IMR-90 (cell line): ENCODE measurements around the gene RPS2. TPM values are rescaled to one million over a fixed set of nuclear protein-coding genes. Genes with fewer than 3 reads are reported as not detected.

Experiments used
- ATAC-seq: fragments of 200-7000 bp; cut with Tn5 transposase; 2 replicates; pipeline ENCODE4 v1.9.1; 2020; ENCODE audit warnings: low read depth, mild to moderate bottlenecking, moderate library complexity
- BruUV-seq: library from RNA; stranded (reverse); fragments of 400-500 nt; replicated peaks from 2 replicates; lab custom pipeline; 2021; lab: Mats Ljungman, UMichigan
- CTCF ChIA-PET: fragments of 300-600 bp; formaldehyde crosslinking; extraction: SDS; loops from one replicate; lab custom pipeline; 2021; ENCODE audit warnings: antibody characterized with exemption; lab: Yijun Ruan, JAX
- POLR2A ChIA-PET: fragments of 300-600 bp; sonication (Branson Sonifier 250); formaldehyde crosslinking; loops from one replicate; lab custom pipeline; 2022; ENCODE audit warnings: antibody characterized with exemption; ENCODE audit not compliant: unreplicated experiment; lab: Charles Lee
- DNase-seq: peaks from one replicate; pipeline ENCODE4 v3.0.0; 2013
- H2AFZ ChIP-seq: replicated peaks from 2 replicates; pipeline ENCODE3; 2013; ENCODE audit warnings: low read length, mild to moderate bottlenecking; ENCODE audit not compliant: poor library complexity
- H2AK5ac ChIP-seq: 2 replicates; pipeline ENCODE4 v1.6.1; 2013; ENCODE audit warnings: low read depth, low read length, inconsistent platforms
- H2AK9ac ChIP-seq: replicated peaks from 2 replicates; pipeline ENCODE3; 2013; ENCODE audit warnings: mild to moderate bottlenecking, low read depth, low read length, moderate library complexity; ENCODE audit not compliant: poor library complexity
- H2BK120ac ChIP-seq: 2 replicates; pipeline ENCODE4 v1.6.1; 2013; ENCODE audit warnings: low read depth, low read length, inconsistent platforms
- H2BK15ac ChIP-seq: 3 replicates; pipeline ENCODE4 v1.6.1; 2013; ENCODE audit warnings: low read depth, low read length, inconsistent platforms
- H2BK20ac ChIP-seq: 2 replicates; pipeline ENCODE4 v1.6.1; 2013; ENCODE audit warnings: low read depth, mild to moderate bottlenecking, inconsistent platforms, low read length, moderate library complexity
- H2BK5ac ChIP-seq: 2 replicates; pipeline ENCODE4 v1.6.1; 2013; ENCODE audit warnings: mild to moderate bottlenecking, low read depth, low read length, inconsistent platforms; ENCODE audit not compliant: poor library complexity, severe bottlenecking
- H3K14ac ChIP-seq: replicated peaks from 2 replicates; pipeline ENCODE4 v1.6.1; 2013; ENCODE audit warnings: low read depth, low read length, inconsistent platforms
- H3K18ac ChIP-seq: 2 replicates; pipeline ENCODE4 v1.6.1; 2013; ENCODE audit warnings: low read depth, low read length, control low read depth
- H3K23ac ChIP-seq: 2 replicates; pipeline ENCODE4 v1.6.1; 2013; ENCODE audit warnings: low read depth, low read length, inconsistent platforms
- H3K27ac ChIP-seq: 2 replicates; pipeline ENCODE4 v1.5.1; 2013; ENCODE audit warnings: mild to moderate bottlenecking, control low read depth, low read length; ENCODE audit not compliant: insufficient read depth
- H3K27me3 ChIP-seq: 2 replicates; pipeline ENCODE4 v1.6.1; 2013; ENCODE audit warnings: low read length; ENCODE audit not compliant: control insufficient read depth, insufficient read depth
- H3K36me3 ChIP-seq: 2 replicates; pipeline ENCODE4 v1.6.1; 2013; ENCODE audit warnings: low read length, mixed read lengths; ENCODE audit not compliant: control insufficient read depth, insufficient read depth
- H3K4ac ChIP-seq: 2 replicates; pipeline ENCODE4 v1.6.1; 2013; ENCODE audit warnings: low read depth, low read length, inconsistent platforms
- H3K4me1 ChIP-seq: 2 replicates; pipeline ENCODE4 v1.6.1; 2013; ENCODE audit warnings: low read length, mixed read lengths; ENCODE audit not compliant: control insufficient read depth, insufficient read depth
- H3K4me2 ChIP-seq: 2 replicates; pipeline ENCODE4 v1.6.1; 2013; ENCODE audit warnings: low read depth, mild to moderate bottlenecking, control low read depth, low read length, moderate library complexity
- H3K4me3 ChIP-seq: 2 replicates; pipeline ENCODE4 v1.5.1; 2013; ENCODE audit warnings: low read depth, mild to moderate bottlenecking, control low read depth, low read length, moderate library complexity; ENCODE audit not compliant: insufficient read depth
- H3K56ac ChIP-seq: 2 replicates; pipeline ENCODE4 v1.6.1; 2013; ENCODE audit warnings: low read length, inconsistent platforms; ENCODE audit not compliant: insufficient read depth; ENCODE audit errors: extremely low read depth
- H3K79me1 ChIP-seq, 2 experiments: 2 replicates each; pipeline ENCODE4 v1.6.1; 2013; ENCODE audit warnings: low read length in 2 of 2, inconsistent platforms in 1 of 2, low read depth in 1 of 2
- H3K9ac ChIP-seq: 2 replicates; pipeline ENCODE4 v1.6.1; 2013; ENCODE audit warnings: low read depth, low read length, control low read depth
- H3K9me1 ChIP-seq: 2 replicates; pipeline ENCODE4 v1.6.1; 2013; ENCODE audit warnings: low read length, inconsistent platforms; ENCODE audit not compliant: insufficient read depth
- H3K9me3 ChIP-seq: 2 replicates; pipeline ENCODE4 v1.6.1; 2013; ENCODE audit warnings: low read length; ENCODE audit not compliant: control insufficient read depth, insufficient read depth
- H4K20me1 ChIP-seq: 2 replicates; pipeline ENCODE4 v1.6.1; 2013; ENCODE audit warnings: low read length, inconsistent platforms; ENCODE audit not compliant: insufficient read depth
- H4K5ac ChIP-seq: 2 replicates; pipeline ENCODE4 v1.6.1; 2013; ENCODE audit warnings: mild to moderate bottlenecking, low read depth, low read length, control low read depth
- H4K8ac ChIP-seq, 2 experiments: 2 replicates each; pipeline ENCODE4 v1.6.1; 2013; ENCODE audit warnings: low read depth in 2 of 2, low read length in 2 of 2, control low read depth in 1 of 2, inconsistent platforms in 1 of 2
- H4K91ac ChIP-seq: 2 replicates; pipeline ENCODE4 v1.6.1; 2013; ENCODE audit warnings: low read depth, low read length, inconsistent platforms; ENCODE audit not compliant: insufficient read depth
- BHLHE40 ChIP-seq: fragments of 150-350 bp; IDR thresholded peaks from 2 replicates; pipeline ENCODE4 v1.6.1; 2016; ENCODE audit warnings: mild to moderate bottlenecking, low read depth, low read length
- FOS ChIP-seq: fragments of 150-350 bp; IDR thresholded peaks from 2 replicates; pipeline ENCODE4 v1.6.1; 2016; ENCODE audit warnings: low read depth, low read length
- MAFK ChIP-seq: IDR thresholded peaks from 2 replicates; pipeline ENCODE4 v1.6.1; 2012; ENCODE audit warnings: low read depth, low read length, improper control_type of control experiment
- MAZ ChIP-seq: IDR thresholded peaks from 2 replicates; pipeline ENCODE4 v1.6.1; 2012; ENCODE audit warnings: low read depth, mild to moderate bottlenecking, low read length, improper control_type of control experiment, moderate library complexity, borderline replicate concordance
- MXI1 ChIP-seq: IDR thresholded peaks from 2 replicates; pipeline ENCODE4 v1.6.1; 2012; ENCODE audit warnings: low read depth, mild to moderate bottlenecking, low read length, moderate library complexity, borderline replicate concordance
- NFE2L2 ChIP-seq: fragments of 150-350 bp; IDR thresholded peaks from 2 replicates; pipeline ENCODE4 v1.6.1; 2016; ENCODE audit warnings: low read depth, mild to moderate bottlenecking, low read length
- POLR2A ChIP-seq: IDR thresholded peaks from 2 replicates; pipeline ENCODE4 v1.6.1; 2012; ENCODE audit warnings: mild to moderate bottlenecking, low read depth, low read length
- RAD21 ChIP-seq: IDR thresholded peaks from 2 replicates; pipeline ENCODE4 v1.6.1; 2012; ENCODE audit warnings: low read length, improper control_type of control experiment
- RCOR1 ChIP-seq: IDR thresholded peaks from 2 replicates; pipeline ENCODE4 v1.6.1; 2012; ENCODE audit warnings: mild to moderate bottlenecking, low read length, improper control_type of control experiment; ENCODE audit not compliant: insufficient replicate concordance
- RFX5 ChIP-seq: IDR thresholded peaks from 2 replicates; pipeline ENCODE4 v1.8.0; 2012; ENCODE audit warnings: low read depth, mild to moderate bottlenecking, low read length, moderate library complexity
- SMC3 ChIP-seq: fragments of 150-350 bp; IDR thresholded peaks from 2 replicates; pipeline ENCODE4 v1.6.1; 2016; ENCODE audit warnings: low read depth, mild to moderate bottlenecking, antibody characterized with exemption, low read length, moderate library complexity
- WGBS, 2 experiments: methylation state at CpG; one replicate each; pipeline versions ENCODE4 v1.1.5 to v1.1.7; 2013; ENCODE audit warnings: missing lambda C conversion rate in 2 of 2; ENCODE audit not compliant: insufficient read length in 1 of 2; ENCODE audit errors: extremely low coverage in 2 of 2; 5-methylcytosine and 5-hydroxymethylcytosine counted together
- dilution Hi-C: fragments of 300-500 bp; cut with HindIII; formaldehyde crosslinking; loops from one replicate; pipeline ENCODE4 v1.14.3; 2018; ENCODE audit warnings: low sequenced_read_pairs; ENCODE audit not compliant: unreplicated experiment
- in situ Hi-C: fragments of 300-500 bp; cut with MboI; formaldehyde crosslinking; loops from 3 replicates; pipeline ENCODE4 v1.14.3; 2019; ENCODE audit warnings: low sequenced_read_pairs, inconsistent platforms, mixed read lengths
- intact Hi-C: fragments of 100-400 bp; cut with micrococcal nuclease; formaldehyde crosslinking; loops from 2 replicates; pipeline ENCODE4 v1.10.0; 2022
- polyA plus RNA-seq, 3 experiments: library from polyadenylated mRNA; depleted of rRNA; stranded (reverse); fragments of >200 nt; gene quantifications; 2 replicates each; pipeline ENCODE4 v1.2.3, GENCODE V29; 2012; ENCODE audit warnings: low replicate concordance in 1 of 3
- total RNA-seq: library from RNA; depleted of rRNA; stranded (reverse); fragments of >200 nt; gene quantifications from 2 replicates; pipeline ENCODE4 v1.2.3, GENCODE V29; 2012
- TF ChIP-seq, protein P1 (sequence below): fragments of 150-350 bp; IDR thresholded peaks from 2 replicates; pipeline ENCODE4 v1.6.1; 2016; ENCODE audit warnings: low read depth, mild to moderate bottlenecking, low read length, moderate library complexity, borderline replicate concordance

The RPS2 gene
- total and polyA plus RNA-seq, 2 of the 4 experiments (the other 2 are of a cell fraction): 2,703 to 6,941 TPM

DNA sequence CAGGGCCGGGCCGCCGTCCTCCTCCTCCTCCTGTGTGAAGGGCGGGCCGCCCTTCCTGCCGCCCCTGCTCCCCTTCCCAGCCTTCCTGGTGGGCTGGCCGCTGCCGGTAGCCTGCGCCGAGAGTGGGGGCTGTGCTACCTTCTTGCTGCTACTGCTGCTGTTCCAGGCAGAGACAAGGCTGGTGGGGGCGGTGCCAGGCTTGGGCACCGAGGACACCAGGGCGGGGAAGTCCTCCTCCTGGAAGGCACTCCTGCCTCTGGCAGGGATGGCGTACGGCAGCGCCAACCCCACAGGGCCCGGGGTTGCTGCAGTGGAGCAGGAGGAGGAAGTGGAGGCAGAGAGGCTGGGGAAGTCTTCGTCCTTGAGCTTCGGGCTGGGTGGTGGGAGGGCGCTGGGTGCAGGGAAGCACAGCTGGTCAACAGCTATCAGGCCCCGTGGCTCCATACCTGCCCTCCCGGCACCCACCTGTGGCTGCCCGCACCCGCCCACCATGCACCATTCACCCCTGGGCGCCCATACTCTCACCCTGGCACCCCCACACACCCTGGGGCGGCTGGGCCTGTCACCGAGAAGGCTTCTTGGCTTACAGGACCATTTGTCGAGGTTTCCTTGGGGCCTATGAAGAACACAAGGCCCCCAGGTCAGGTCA is 35.4 kb upstream of the RPS2 start:
- no peak overlapping the region for H4K91ac ChIP-seq
- peaks cover 24% of the 10 kb centered on the region for H3K4me1 ChIP-seq
- H3K27me3 ChIP-seq: no peaks in the 10 kb centered on the region
- no peak overlapping the region for H3K18ac ChIP-seq
- no peak overlapping the region for H2BK120ac ChIP-seq
- H3K23ac ChIP-seq: no peak overlapping the region
- ATAC-seq (no peak), DNase-seq (no peak)
- H2BK5ac ChIP-seq: no peak overlapping the region
- H2AFZ ChIP-seq: no peak overlapping the region
- H3K4me2 ChIP-seq: no peak overlapping the region
- H4K8ac ChIP-seq: no peak overlapping the region
- no peak overlapping the region for H4K5ac ChIP-seq
- H3K56ac ChIP-seq: no peak overlapping the region
- H3K4ac ChIP-seq: no peak overlapping the region
- H3K36me3 ChIP-seq: peaks cover 52% of the 10 kb centered on the region
- CTCF ChIA-PET: interaction anchor here (0.8 kb wide), 1 partner anchor 141 kb away, joined by 5 read pairs; no protein-coding TSS in a partner anchor
- H3K79me1 ChIP-seq: peaks cover 10 to 70% of the 10 kb centered on the region in 2 experiments
- H3K4me3 ChIP-seq: no peak overlapping the region
- H3K9me1 ChIP-seq: peaks cover 20% of the 10 kb centered on the region
- POLR2A ChIA-PET: no interaction called here
- no peak overlapping the region for H2AK5ac ChIP-seq
- TF ChIP-seq POLR2A (no peak), MAFK (no peak), BHLHE40 (no peak), NFE2L2 (no peak), RFX5 (no peak), RCOR1 (no peak), SMC3 (no peak), MAZ (no peak), MXI1 (no peak), RAD21 (no peak), FOS (no peak)
- TF ChIP-seq, protein P1, sequence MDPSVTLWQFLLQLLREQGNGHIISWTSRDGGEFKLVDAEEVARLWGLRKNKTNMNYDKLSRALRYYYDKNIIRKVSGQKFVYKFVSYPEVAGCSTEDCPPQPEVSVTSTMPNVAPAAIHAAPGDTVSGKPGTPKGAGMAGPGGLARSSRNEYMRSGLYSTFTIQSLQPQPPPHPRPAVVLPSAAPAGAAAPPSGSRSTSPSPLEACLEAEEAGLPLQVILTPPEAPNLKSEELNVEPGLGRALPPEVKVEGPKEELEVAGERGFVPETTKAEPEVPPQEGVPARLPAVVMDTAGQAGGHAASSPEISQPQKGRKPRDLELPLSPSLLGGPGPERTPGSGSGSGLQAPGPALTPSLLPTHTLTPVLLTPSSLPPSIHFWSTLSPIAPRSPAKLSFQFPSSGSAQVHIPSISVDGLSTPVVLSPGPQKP: no peak
- H3K9me3 ChIP-seq: no peaks in the 10 kb centered on the region
- no peak overlapping the region for H3K9ac ChIP-seq
- H3K14ac ChIP-seq: no peak overlapping the region
- intact Hi-C loops (loop anchor here (5.0 kb wide), 1 partner anchor 142 kb away; no protein-coding TSS in a partner anchor), in situ Hi-C loops (no loop called here), dilution Hi-C loops (no loop called here)
- no peak overlapping the region for H3K27ac ChIP-seq
- no peak overlapping the region for H2BK20ac ChIP-seq
- 95% methylated on average over 11 of the region's 28 CpGs; no CpG with 5 or more reads in 1 of the 2 experiments for WGBS, 2 experiments
- no peak overlapping the region for H2AK9ac ChIP-seq
- no TSS peak for BruUV-seq
- H4K20me1 ChIP-seq: peaks cover 49% of the 10 kb centered on the region
- no peak overlapping the region for H2BK15ac ChIP-seq
